ENCODE results near the gene MINDY4.
A peak's percentile ranks its signal among the peaks of the same experiment; 100 is the strongest.

The MINDY4 gene

DNA sequence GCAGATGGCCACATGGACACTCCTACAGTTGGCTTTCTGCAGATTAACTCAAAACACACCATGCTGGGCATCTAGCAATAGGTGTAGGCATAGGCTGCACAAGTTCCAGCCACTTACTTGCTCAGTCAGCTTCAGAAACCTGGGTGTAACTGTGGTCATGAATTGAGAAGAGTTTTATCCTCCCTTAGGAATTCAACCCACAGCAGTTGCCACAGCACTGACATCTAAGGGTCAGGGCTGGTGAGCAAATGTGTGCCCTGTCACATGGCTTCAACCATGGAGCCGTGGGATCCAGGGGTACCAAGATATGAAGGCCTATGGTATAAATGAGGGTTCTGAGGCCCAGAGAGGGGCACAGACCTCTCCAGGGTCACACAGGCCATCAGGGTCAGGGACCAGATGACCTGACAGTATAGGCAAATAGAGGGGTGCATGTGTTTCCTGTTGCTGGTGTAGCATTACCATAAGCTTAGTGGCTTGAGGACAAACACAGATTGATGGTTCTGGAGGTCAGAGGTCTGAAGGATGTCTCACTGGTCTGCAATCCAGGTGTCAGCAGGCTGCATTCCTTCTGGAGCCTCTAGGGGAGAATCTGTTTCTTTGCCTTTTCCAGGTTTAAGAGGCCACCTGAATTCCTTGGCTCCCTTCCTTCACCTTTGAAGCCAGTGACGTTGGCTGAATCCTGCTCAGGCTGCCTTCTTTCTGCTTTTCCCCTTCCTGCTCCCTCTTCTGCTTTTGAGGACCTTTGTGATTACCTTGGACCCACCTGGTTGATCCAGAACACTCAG is 24.1 kb downstream of the MINDY4 start:
- Histone ChIP-seq H3K4me3 (no peak overlapping the region), H3K27ac (peak overlapping the region in 1 of 2 donors; percentile 17)
- TF ChIP-seq CTCF (IDR thresholded peaks at IDR 0.05): no peak
- DNase-seq (ENCODE audit: low spot score): no peak

DNA sequence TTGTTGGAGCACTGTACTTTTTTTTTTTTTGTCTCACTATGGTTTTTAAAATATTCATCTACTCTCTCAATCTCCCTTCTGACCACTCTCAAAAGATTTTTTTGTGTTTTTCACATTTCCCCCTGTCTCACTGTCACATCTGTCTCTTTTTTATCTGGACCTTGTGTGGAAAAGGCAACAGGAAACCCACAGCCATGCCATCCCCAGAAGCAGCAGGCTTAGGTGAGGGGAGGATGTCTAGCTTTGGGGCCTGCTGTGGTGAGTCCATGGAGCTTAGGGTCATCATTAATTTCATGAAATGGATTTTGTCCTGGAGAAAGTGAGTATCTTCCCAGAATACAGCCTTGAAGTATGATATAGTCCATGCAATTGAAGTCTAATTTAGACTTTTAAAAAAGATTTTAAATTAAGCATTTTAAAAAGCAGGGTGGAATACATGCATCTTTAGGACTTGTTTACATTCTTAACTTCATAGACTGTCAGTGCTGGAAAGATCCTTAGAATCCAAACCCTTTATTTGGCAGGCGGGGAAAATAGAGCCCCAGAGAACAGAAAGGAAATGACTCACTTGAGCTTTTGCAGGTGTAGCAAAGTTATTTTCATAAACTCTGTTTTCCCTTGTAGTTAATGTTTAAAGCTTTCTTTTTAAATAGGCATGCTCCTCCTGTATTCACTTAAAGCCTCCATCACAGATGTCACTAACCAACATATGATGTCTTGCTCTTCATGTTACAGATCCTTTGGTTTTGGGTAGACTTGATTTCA is 25.1 kb downstream of the MINDY4 start:
- no peak overlapping the region for H3K4me3 ChIP-seq
- no peak for TF ChIP-seq CTCF (IDR thresholded peaks at IDR 0.05)
- H3K27ac ChIP-seq: peak overlapping the region; percentile 17 to 42
- DNase-seq (ENCODE audit: low spot score): no peak

- no peak for DNase-seq (ENCODE audit: low spot score)
- no peak for TF ChIP-seq CTCF (IDR thresholded peaks at IDR 0.05)
- Histone ChIP-seq H3K27ac (peak overlapping the region; percentile 27 to 42), H3K4me3 (no peak overlapping the region)
These were observed 26.2 kb downstream of the MINDY4 start for GRCh38 chr7:30797176-30798040.

DNA sequence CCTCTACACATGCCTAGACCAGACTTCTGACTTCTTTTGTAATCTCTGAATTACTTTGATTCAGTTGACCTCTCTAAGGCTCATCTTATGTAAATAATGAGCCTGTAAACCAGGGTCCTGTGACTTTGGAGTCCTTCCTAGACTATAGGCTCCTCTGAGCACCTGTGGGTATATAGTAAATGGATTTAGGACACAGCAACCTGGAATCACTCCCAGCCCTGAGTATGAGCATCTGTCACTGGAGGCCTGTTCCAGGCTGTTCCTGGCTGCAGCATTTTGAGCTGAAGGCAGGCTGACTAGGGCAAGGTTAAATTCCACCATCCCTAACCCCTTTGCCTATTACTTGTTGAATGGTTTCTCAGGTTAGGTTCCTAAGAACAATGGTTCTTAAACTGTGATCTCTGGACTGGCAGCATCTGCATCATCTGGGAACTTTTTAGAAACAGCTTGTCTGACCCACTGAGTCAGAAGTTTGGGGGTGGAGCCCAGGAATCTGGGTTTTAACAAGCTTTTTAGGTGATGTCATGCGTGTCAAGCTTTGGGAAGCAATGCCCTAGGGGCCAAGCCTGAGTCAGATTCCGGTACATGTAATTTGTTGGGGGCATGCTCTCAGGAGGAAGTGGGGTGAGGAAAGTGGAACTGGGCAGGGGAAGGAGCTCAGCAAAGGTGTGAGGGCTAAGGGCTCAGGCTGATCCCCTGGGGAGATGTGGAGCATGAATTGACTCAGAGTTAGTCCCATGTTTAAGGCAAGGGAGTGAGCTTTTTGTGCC is 28.2 kb downstream of the MINDY4 start:
- DNase-seq (ENCODE audit: low spot score): peak; percentile 90
- Histone ChIP-seq H3K27ac (peak overlapping the region; percentile 52 to 82), H3K4me3 (no peak overlapping the region)
- TF ChIP-seq CTCF (IDR thresholded peaks at IDR 0.05): no peak

DNA sequence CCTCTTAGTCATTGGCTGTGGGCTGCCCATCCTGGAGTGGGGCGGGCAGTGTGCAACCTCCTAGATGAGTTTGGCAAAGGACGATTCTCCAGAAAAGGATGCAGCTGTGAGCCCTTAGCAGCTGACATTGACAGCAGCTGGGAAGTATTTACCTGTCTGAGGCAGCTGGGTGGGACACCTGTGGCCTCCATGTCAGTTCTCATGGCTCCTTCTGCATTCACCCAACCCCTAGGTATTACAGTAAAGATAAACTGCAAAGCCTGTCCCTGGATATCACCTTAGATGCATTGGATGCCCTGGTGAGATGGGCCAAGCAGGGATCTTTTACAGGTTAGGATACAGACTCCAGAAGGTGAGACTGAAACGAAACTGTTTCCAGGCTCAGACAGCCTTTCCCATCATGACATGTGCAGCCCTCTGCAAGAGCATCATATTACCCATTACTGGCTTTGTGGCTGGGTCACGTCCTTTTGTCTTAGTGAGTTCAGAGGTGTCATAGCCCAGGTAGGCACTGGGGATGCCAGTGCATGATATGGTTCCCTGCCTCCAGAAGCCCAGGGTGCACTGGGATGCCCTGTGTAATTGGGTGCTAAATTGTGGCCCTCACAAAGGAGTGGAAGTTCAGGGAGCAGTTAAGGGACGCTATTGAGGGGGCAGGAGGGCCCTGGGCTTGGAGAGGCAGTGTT is 28.9 kb downstream of the MINDY4 start:
- no peak for TF ChIP-seq CTCF (IDR thresholded peaks at IDR 0.05)
- Histone ChIP-seq H3K4me3 (no peak overlapping the region), H3K27ac (peak overlapping the region; percentile 52 to 82)
- no peak for DNase-seq (ENCODE audit: low spot score)

- TF ChIP-seq CTCF (IDR thresholded peaks at IDR 0.05): peak; percentile 36
- no peak for DNase-seq (ENCODE audit: low spot score)
- Histone ChIP-seq H3K27ac (peak overlapping the region; percentile 9 to 82), H3K4me3 (no peak overlapping the region)
These were observed 29.6 kb downstream of the MINDY4 start for GRCh38 chr7:30800785-30801252.

All from coronary artery (tissue), 2 donors.